K562 (cell line): ENCODE data around the gene XPNPEP1. TPM values are rescaled to one million over a fixed set of nuclear protein-coding genes. Genes with fewer than 3 reads are reported as not detected.
A peak's percentile ranks its signal among the peaks of the same experiment; 100 is the strongest.

Source experiments
- EHMT2 ChIP-seq: fragments of 450-650 bp; IDR thresholded peaks from 2 replicates; pipeline ENCODE4 v1.6.1; 2018; ENCODE audit warnings: antibody characterized with exemption
- FOSL1 ChIP-seq: fragments of 200-800 bp; sonication (Bioruptor generic); conservative IDR thresholded peaks from 2 replicates; pipeline ENCODE4 v1.6.1; 2016; ENCODE audit warnings: missing genetic modification characterization, missing compliant biosample characterization
- FOXJ2 ChIP-seq: fragments of 200-800 bp; sonication (Bioruptor generic); IDR thresholded peaks from 2 replicates; pipeline ENCODE4 v1.6.1; 2016; ENCODE audit warnings: missing genetic modification characterization, missing compliant biosample characterization
- FOXK2 ChIP-seq, 2 experiments: fragments of 450-650 bp; IDR thresholded peaks in 1 of 2; conservative IDR thresholded peaks in 1 of 2; 2 replicates each; pipeline ENCODE4 v1.6.1; 2016; ENCODE audit warnings: low read depth in 2 of 2, mild to moderate bottlenecking in 1 of 2
- JUND ChIP-seq, 2 experiments: IDR thresholded peaks; 2 replicates in 1 of 2; 3 replicates in 1 of 2; pipeline ENCODE4 v1.6.1; 2011; ENCODE audit warnings: borderline replicate concordance in 2 of 2, low read depth in 2 of 2, low read length in 2 of 2, improper control_type of control experiment in 1 of 2, missing biosample characterization in 1 of 2, missing genetic modification characterization in 1 of 2, missing genetic modification reagents in 1 of 2
- KHSRP ChIP-seq: fragments of 450-650 bp; IDR thresholded peaks from 2 replicates; pipeline ENCODE4 v1.6.1; 2017
- NFIX ChIP-seq: fragments of 250-450 bp; sonication (Bioruptor Pico); IDR thresholded peaks from 2 replicates; pipeline ENCODE4 v1.4.0; 2020; ENCODE audit warnings: low read depth, mild to moderate bottlenecking, moderate library complexity
- RFX7 ChIP-seq: fragments of 250-450 bp; sonication (Bioruptor Pico); IDR thresholded peaks from 2 replicates; pipeline ENCODE4 v1.5.1; 2021; ENCODE audit warnings: mild to moderate bottlenecking
- SNIP1 ChIP-seq: fragments of 450-650 bp; IDR thresholded peaks from 2 replicates; pipeline ENCODE4 v1.7.1; 2017; ENCODE audit warnings: low read depth, mild to moderate bottlenecking
- THRAP3 ChIP-seq: fragments of 450-650 bp; IDR thresholded peaks from 2 replicates; pipeline ENCODE4 v1.6.1; 2016; ENCODE audit warnings: mild to moderate bottlenecking, inconsistent platforms, borderline replicate concordance
- YY1 ChIP-seq, 3 experiments: IDR thresholded peaks; 2 replicates each; pipeline ENCODE4 v1.6.1; 2011; ENCODE audit warnings: low read length in 2 of 3, mild to moderate bottlenecking in 2 of 3, moderate library complexity in 2 of 3, borderline replicate concordance in 1 of 3, control low read depth in 1 of 3, low read depth in 1 of 3; ENCODE audit not compliant: insufficient read depth in 3 of 3, insufficient replicate concordance in 2 of 3, control insufficient read depth in 1 of 3, insufficient read length in 1 of 3; ENCODE audit errors: extremely low read depth in 1 of 3
- ZBED1 ChIP-seq: IDR thresholded peaks from 2 replicates; pipeline ENCODE4 v1.6.1; 2014
- ZNF253 ChIP-seq: fragments of 250-450 bp; sonication (Bioruptor Pico); conservative IDR thresholded peaks from 2 replicates; pipeline ENCODE4 v1.6.1; 2021; ENCODE audit warnings: mild to moderate bottlenecking
- polyA plus RNA-seq, 8 experiments: library from polyadenylated mRNA; depleted of rRNA in 4 of 8; stranded (reverse) in 5 of 8; unstranded in 3 of 8; fragments of >200 nt; fragmentation: Nextera tagmentation in 2 of 8; fragmentation: Illumina TruSeq in 1 of 8; extraction: Ambion mirVana in 2 of 8; extraction: Trizol in 1 of 8; gene quantifications; 2 replicates each; pipeline versions ENCODE4 v1.2.1 to v1.2.3, GENCODE V29; 2011 to 2014; ENCODE audit warnings: inconsistent platforms in 1 of 8, missing spikeins in 1 of 8
- total RNA-seq, 7 experiments: library from RNA; depleted of rRNA in 6 of 7; stranded (reverse); fragments of >200 nt in 6 of 7; fragmentation: Illumina TruSeq in 2 of 7; extraction: Trizol in 2 of 7; gene quantifications; 2 replicates each; pipeline versions ENCODE4 v1.2.1 to v1.2.3, GENCODE V29; 2011 to 2021; ENCODE audit warnings: low replicate concordance in 1 of 7
- TF ChIP-seq, protein P1 (sequence below): fragments of 250-450 bp; sonication (Bioruptor Pico); IDR thresholded peaks from 2 replicates; pipeline ENCODE4 v1.4.0; 2020; ENCODE audit warnings: mild to moderate bottlenecking, moderate library complexity, borderline replicate concordance
- TF ChIP-seq, protein P2 (sequence below): IDR thresholded peaks from 2 replicates; pipeline ENCODE4 v1.6.1; 2011; ENCODE audit warnings: borderline replicate concordance, low read depth, mild to moderate bottlenecking, moderate library complexity, low read length; ENCODE audit not compliant: insufficient read depth, poor library complexity, severe bottlenecking

XPNPEP1 gene
- total and polyA plus RNA-seq, 9 of the 15 experiments (the other 6 are each of a cell fraction or from before 2014, with no cell fraction given) = 24.2 to 93.5 (median 40.1) TPM

DNA sequence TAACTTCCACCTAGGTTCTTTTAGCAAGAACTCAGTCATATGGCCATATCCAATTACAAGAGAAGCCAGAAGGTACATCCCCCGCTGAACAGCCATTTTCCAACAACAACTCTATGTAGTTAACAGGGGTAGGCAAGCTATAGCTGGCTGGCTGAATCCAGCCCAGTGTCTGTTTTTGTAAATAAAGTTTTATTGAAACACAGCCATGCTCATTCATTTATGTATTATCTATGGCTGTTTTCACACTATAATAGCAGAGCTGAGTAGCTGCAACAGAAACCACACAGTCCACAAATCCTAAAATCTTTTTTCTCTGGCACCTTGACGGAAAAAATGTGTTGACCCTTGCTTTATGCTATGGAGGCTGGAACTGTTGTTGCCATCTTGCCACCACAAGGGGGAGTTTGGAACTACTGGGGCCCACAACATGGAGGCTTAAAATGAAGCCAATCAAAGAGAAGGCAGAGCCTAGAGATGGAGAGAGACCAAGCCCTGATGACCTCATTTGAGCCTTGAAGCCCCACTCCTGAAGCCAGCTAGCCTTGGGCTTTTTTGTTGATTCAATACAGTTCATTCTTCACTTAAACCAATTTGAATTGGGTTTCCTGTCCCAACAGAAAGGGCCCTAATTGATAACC is 33.3 kb upstream of the XPNPEP1 start (continued):
- no peak for TF ChIP-seq THRAP3
- TF ChIP-seq JUND (IDR thresholded peaks at IDR 0.05; ENCODE audit: borderline replicate concordance, low read depth, low read length) = no peak; the same call in 1 of the 2 replicates
- peak; percentile 40; the same call in 1 of the 3 replicates for TF ChIP-seq JUND (tag; IDR thresholded peaks at IDR 0.05; ENCODE audit: borderline replicate concordance, low read depth, low read length)
- no peak for TF ChIP-seq KHSRP
- no peak for TF ChIP-seq ZNF253 (CRISPR knock-in tag)
- TF ChIP-seq FOXK2 (conservative IDR thresholded peaks at IDR 0.05 in 1 of 2, IDR thresholded peaks at IDR 0.05 in 1 of 2; ENCODE audit: low read depth in 2 of 2) = peak; percentile 65 to 72; a peak in 3 of 4 replicates
- peak; percentile 84 for TF ChIP-seq EHMT2
- TF ChIP-seq NFIX = no peak
- TF ChIP-seq ZBED1 = no peak
- TF ChIP-seq FOXJ2 (tag) = 0 out of 2 replicates have a peak, but pooled peaks have one; percentile 27
- TF ChIP-seq, protein P1, sequence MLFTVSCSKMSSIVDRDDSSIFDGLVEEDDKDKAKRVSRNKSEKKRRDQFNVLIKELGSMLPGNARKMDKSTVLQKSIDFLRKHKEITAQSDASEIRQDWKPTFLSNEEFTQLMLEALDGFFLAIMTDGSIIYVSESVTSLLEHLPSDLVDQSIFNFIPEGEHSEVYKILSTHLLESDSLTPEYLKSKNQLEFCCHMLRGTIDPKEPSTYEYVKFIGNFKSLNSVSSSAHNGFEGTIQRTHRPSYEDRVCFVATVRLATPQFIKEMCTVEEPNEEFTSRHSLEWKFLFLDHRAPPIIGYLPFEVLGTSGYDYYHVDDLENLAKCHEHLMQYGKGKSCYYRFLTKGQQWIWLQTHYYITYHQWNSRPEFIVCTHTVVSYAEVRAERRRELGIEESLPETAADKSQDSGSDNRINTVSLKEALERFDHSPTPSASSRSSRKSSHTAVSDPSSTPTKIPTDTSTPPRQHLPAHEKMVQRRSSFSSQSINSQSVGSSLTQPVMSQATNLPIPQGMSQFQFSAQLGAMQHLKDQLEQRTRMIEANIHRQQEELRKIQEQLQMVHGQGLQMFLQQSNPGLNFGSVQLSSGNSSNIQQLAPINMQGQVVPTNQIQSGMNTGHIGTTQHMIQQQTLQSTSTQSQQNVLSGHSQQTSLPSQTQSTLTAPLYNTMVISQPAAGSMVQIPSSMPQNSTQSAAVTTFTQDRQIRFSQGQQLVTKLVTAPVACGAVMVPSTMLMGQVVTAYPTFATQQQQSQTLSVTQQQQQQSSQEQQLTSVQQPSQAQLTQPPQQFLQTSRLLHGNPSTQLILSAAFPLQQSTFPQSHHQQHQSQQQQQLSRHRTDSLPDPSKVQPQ = no peak
- peak; percentile 48; the same call in 1 of the 2 replicates for TF ChIP-seq SNIP1
- TF ChIP-seq YY1 (IDR thresholded peaks at IDR 0.05; ENCODE audit: borderline replicate concordance in 1 of 3, control insufficient read depth in 1 of 3, extremely low read depth in 1 of 3, insufficient read depth in 3 of 3, insufficient read length in 1 of 3, insufficient replicate concordance in 2 of 3, low read depth in 1 of 3, low read length in 2 of 3) = peak in 2 of 3 experiments; percentile 38 to 78
- TF ChIP-seq RFX7 (CRISPR knock-in tag) = no peak
- TF ChIP-seq, protein P2, sequence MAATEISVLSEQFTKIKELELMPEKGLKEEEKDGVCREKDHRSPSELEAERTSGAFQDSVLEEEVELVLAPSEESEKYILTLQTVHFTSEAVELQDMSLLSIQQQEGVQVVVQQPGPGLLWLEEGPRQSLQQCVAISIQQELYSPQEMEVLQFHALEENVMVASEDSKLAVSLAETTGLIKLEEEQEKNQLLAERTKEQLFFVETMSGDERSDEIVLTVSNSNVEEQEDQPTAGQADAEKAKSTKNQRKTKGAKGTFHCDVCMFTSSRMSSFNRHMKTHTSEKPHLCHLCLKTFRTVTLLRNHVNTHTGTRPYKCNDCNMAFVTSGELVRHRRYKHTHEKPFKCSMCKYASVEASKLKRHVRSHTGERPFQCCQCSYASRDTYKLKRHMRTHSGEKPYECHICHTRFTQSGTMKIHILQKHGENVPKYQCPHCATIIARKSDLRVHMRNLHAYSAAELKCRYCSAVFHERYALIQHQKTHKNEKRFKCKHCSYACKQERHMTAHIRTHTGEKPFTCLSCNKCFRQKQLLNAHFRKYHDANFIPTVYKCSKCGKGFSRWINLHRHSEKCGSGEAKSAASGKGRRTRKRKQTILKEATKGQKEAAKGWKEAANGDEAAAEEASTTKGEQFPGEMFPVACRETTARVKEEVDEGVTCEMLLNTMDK = peak; percentile 75
- 0 out of 2 replicates have a peak, but pooled peaks have one; percentile 26 for TF ChIP-seq FOSL1
